Ovary (tissue), 9 donors: Measurements from ENCODE around the gene KCNQ5. TPM values are rescaled to one million over a fixed set of nuclear protein-coding genes. Genes with fewer than 3 reads are reported as not detected.

Experiments
- DNase-seq, 5 donors: peaks; one replicate each; pipeline ENCODE4 v3.0.0-alpha.2; 2019 to 2020
- H3K27ac ChIP-seq, 2 donors: fragments of 200-600 bp; one replicate each; pipeline versions ENCODE4 v1.5.1 to v1.8.0; 2019 to 2022
- H3K27me3 ChIP-seq: fragments of 200-600 bp; one replicate; pipeline ENCODE4 v1.8.0; 2022
- H3K36me3 ChIP-seq: fragments of 200-600 bp; sonication (generic); one replicate; pipeline ENCODE4 v1.5.1; 2019
- H3K4me1 ChIP-seq: one replicate; pipeline ENCODE4 v1.8.1; 2013; ENCODE audit warnings: mild to moderate bottlenecking, moderate library complexity; ENCODE audit not compliant: insufficient read depth
- H3K4me3 ChIP-seq: fragments of 200-600 bp; sonication (generic); one replicate; pipeline ENCODE4 v1.5.1; 2017
- H3K9me3 ChIP-seq, 2 donors: fragments of 200-600 bp in 1 of 2; sonication (generic) in 1 of 2; one replicate each; pipeline versions ENCODE4 v1.5.1 to v1.8.1; 2013 to 2019; ENCODE audit warnings: mild to moderate bottlenecking in 1 of 2, moderate library complexity in 1 of 2
- EP300 ChIP-seq: sonication (generic); formaldehyde crosslinking; IDR thresholded peaks from one replicate; pipeline ENCODE4 v1.6.1; 2017; ENCODE audit warnings: antibody characterized with exemption
- POLR2A ChIP-seq: fragments of 450-650 bp; IDR thresholded peaks from one replicate; pipeline ENCODE4 v1.6.1; 2017; ENCODE audit warnings: antibody characterized with exemption, mild to moderate bottlenecking, moderate library complexity
- WGBS, 3 donors: extraction: QIAGEN DNeasy Blood & Tissue Kit in 1 of 3; methylation state at CpG; one replicate each; pipeline versions ENCODE4 v1.1.5 to v1.1.7; 2013 to 2017; 5-methylcytosine and 5-hydroxymethylcytosine counted together
- intact Hi-C, 4 donors: fragments of 100-400 bp; cut with DNase I; formaldehyde crosslinking; loops; one replicate each; pipeline versions ENCODE4 v1.11.0 to v1.15.1; 2022 to 2023
- polyA plus RNA-seq, 2 donors: library from polyadenylated mRNA; stranded (reverse); fragments of 200-250 nt in 1 of 2; fragments of 350-450 nt in 1 of 2; fragmentation: Illumina TruSeq in 1 of 2; extraction: RNeasy Lipid Tissue Mini Kit (QIAGEN cat#74804) in 1 of 2; gene quantifications; one replicate each; pipeline ENCODE4 v1.2.3, GENCODE V29; 2013 to 2014
- total RNA-seq, 7 donors: library from RNA; depleted of rRNA in 2 of 7; stranded (reverse); fragments of >200 nt in 2 of 7; fragmentation: NEBNext Ultra II Directional in 3 of 7; extraction: Animal tissue kit (Norgen Biotek cat#: 25700) in 3 of 7; gene quantifications; one replicate each; pipeline versions ENCODE4 v1.1.0 to v1.2.4, GENCODE V29; 2016 to 2023
- TF ChIP-seq, protein P1 (sequence below), 3 donors: fragments of 450-650 bp in 2 of 3; fragments of 200-600 bp in 1 of 3; IDR thresholded peaks; one replicate each; pipeline versions ENCODE4 v1.5.1 to v1.8.0; 2016 to 2022; ENCODE audit warnings: antibody characterized with exemption in 3 of 3, mild to moderate bottlenecking in 1 of 3
- donor health status: DM: no; HTN: no; CAD: no; lungs with moderate emphysema.
- donor health status: DM: no; HTN: no; CAD: no.
- donor health status: Bipolar disorder and iron deficiency.
- donor health status: DM: yes; HTN: yes; CAD: no.
- donor health status: DM: no; HTN: no; CAD: no.
- donor health status: DM: yes; HTN: yes; CAD: no.

Gene KCNQ5
- total and polyA plus RNA-seq, 9 donors: 0.02 to 0.80 (median 0.15) TPM; not detected in 2

DNA sequence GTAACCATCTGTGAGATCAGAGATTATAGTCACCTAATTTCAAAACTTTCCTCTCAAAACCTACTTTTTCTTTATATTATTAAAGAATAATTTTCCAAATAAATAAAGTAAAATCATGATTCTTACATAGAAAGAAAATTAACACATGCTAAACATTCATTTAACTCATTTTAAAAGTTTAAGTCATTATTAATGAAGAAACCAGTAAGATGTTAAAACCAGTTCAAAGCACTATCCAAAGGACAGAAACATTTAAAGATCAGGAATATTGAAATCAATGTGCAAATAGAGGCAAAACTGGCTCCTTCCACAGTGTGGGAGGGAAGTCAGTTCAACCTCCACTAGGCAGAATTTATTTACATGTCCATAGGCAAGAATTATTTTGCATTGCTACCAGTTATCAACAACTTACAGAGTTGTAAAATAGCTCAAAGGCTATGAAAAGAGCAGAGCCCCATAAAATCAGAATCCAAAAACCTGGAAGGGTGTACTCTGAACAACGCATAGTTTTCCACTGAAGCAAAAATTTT lies 456.5 kb downstream of the KCNQ5 start:
- no peak overlapping the region for H3K27ac ChIP-seq
- no peaks in the 10 kb centered on the region for H3K4me1 ChIP-seq
- intact Hi-C loops: no loop called here
- H3K4me3 ChIP-seq: no peak overlapping the region
- TF ChIP-seq POLR2A: no peak
- TF ChIP-seq EP300: no peak
- TF ChIP-seq, protein P1, sequence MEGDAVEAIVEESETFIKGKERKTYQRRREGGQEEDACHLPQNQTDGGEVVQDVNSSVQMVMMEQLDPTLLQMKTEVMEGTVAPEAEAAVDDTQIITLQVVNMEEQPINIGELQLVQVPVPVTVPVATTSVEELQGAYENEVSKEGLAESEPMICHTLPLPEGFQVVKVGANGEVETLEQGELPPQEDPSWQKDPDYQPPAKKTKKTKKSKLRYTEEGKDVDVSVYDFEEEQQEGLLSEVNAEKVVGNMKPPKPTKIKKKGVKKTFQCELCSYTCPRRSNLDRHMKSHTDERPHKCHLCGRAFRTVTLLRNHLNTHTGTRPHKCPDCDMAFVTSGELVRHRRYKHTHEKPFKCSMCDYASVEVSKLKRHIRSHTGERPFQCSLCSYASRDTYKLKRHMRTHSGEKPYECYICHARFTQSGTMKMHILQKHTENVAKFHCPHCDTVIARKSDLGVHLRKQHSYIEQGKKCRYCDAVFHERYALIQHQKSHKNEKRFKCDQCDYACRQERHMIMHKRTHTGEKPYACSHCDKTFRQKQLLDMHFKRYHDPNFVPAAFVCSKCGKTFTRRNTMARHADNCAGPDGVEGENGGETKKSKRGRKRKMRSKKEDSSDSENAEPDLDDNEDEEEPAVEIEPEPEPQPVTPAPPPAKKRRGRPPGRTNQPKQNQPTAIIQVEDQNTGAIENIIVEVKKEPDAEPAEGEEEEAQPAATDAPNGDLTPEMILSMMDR (IDR thresholded peaks at IDR 0.05): no peak
- no peaks in the 10 kb centered on the region for H3K9me3 ChIP-seq
- DNase-seq: no peak
- 57 to 85% (median 83%) methylated on average over 1 of the region's 1 CpG for WGBS, 3 donors
- no peaks in the 10 kb centered on the region for H3K36me3 ChIP-seq
- H3K27me3 ChIP-seq: no peaks in the 10 kb centered on the region

DNA sequence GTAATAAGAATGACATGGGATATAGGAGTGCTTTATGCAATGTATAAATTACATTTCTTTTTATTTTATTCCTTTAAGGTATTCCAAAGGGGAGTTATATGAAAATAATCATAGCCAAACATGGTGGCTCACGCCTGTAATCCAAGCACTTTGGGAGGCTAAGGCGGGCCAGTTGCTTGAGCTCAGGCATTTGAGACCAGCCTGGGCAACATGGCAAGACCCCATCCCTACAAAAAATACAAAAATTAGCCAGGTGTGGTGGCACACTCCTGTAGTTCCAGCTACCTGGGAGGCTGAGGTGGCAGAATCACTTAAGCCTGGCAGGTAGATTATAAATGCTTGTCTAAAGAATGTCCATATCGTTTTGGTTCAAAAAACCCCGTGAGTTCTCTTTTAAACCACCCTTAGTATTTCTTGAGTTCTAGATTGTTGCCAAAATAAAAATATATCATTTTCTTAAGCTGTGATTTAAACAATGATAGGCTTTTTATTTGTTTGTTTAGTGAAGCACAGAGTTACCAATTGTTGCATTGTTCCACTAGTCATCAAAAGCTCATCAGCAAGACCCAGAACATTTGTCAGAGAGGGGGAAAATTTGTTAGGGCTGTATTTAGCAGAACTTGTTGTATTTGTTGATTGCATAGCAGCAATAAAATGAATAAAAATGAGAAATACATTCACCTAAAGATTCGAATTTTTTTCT lies 457.2 kb downstream of the KCNQ5 start:
- Histone ChIP-seq H3K27me3 (no peaks in the 10 kb centered on the region), H3K4me3 (no peak overlapping the region), H3K9me3 (no peaks in the 10 kb centered on the region), H3K4me1 (no peaks in the 10 kb centered on the region), H3K36me3 (no peaks in the 10 kb centered on the region), H3K27ac (no peak overlapping the region)
- no peak for DNase-seq
- WGBS, 3 donors: 79 to 87% (median 80%) methylated on average over 5 of the region's 5 CpGs
- intact Hi-C loops: no loop called here
- TF ChIP-seq, protein P1 (IDR thresholded peaks at IDR 0.05): no peak
- TF ChIP-seq POLR2A: no peak
- TF ChIP-seq EP300: no peak

DNA sequence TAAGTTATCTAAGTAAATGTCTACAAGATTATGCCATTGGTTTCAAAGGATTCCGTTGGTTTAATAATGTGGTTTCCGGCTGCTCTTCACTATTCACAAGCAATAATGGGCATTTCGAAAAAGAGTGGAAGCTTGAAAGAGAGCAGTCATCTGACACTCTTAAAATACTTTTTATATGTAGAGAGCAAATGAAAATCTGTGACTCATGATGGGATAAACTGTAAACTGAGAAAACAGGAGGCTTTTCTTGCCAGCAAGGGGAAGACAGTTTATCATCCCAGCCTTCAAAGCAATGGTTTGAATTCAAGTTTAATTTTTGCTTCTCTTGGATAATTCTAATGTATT lies 457.7 kb downstream of the KCNQ5 start:
- no peaks in the 10 kb centered on the region for H3K4me1 ChIP-seq
- intact Hi-C loops: no loop called here
- H3K27ac ChIP-seq: no peak overlapping the region
- 83 to 88% (median 84%) methylated on average over 3 of the region's 3 CpGs for WGBS, 3 donors
- no peaks in the 10 kb centered on the region for H3K36me3 ChIP-seq
- no peaks in the 10 kb centered on the region for H3K9me3 ChIP-seq
- no peak overlapping the region for H3K4me3 ChIP-seq
- no peak for DNase-seq
- no peak for TF ChIP-seq POLR2A
- no peak for TF ChIP-seq EP300
- TF ChIP-seq, protein P1 (IDR thresholded peaks at IDR 0.05): no peak
- H3K27me3 ChIP-seq: no peaks in the 10 kb centered on the region

DNA sequence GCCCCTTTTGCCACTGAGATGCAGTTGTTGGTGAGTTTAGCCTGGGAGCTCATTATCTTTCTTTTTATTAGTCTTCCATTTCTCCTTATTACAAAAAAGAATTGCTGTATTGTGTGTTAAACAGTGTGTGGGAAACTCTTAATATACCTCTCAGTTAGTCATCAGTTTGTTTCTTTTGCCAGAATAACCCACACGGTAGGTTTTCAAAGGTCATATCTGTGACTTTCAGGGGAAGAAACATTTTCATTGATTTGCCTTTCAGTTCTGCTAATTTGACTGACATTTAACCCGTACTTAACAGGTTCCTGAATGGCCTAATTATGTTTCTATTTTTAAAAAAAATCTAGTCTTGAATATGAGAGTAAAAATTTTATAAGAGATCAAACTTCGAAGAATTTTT lies 458.1 kb downstream of the KCNQ5 start:
- TF ChIP-seq POLR2A (no peak), EP300 (no peak)
- TF ChIP-seq, protein P1 (IDR thresholded peaks at IDR 0.05): no peak
- H3K4me1 ChIP-seq: no peaks in the 10 kb centered on the region
- no peaks in the 10 kb centered on the region for H3K36me3 ChIP-seq
- DNase-seq: no peak
- no peaks in the 10 kb centered on the region for H3K9me3 ChIP-seq
- no peak overlapping the region for H3K27ac ChIP-seq
- WGBS, 3 donors: 58 to 69% (median 61%) methylated on average over 3 of the region's 3 CpGs
- H3K27me3 ChIP-seq: no peaks in the 10 kb centered on the region
- intact Hi-C loops: no loop called here
- no peak overlapping the region for H3K4me3 ChIP-seq
